ENCODE results near the gene PERCC1.

GRCh38 chr16:1469693-1470201 lies 38.9 kb downstream of the PERCC1 start:
- TF ChIP-seq, protein P1, sequence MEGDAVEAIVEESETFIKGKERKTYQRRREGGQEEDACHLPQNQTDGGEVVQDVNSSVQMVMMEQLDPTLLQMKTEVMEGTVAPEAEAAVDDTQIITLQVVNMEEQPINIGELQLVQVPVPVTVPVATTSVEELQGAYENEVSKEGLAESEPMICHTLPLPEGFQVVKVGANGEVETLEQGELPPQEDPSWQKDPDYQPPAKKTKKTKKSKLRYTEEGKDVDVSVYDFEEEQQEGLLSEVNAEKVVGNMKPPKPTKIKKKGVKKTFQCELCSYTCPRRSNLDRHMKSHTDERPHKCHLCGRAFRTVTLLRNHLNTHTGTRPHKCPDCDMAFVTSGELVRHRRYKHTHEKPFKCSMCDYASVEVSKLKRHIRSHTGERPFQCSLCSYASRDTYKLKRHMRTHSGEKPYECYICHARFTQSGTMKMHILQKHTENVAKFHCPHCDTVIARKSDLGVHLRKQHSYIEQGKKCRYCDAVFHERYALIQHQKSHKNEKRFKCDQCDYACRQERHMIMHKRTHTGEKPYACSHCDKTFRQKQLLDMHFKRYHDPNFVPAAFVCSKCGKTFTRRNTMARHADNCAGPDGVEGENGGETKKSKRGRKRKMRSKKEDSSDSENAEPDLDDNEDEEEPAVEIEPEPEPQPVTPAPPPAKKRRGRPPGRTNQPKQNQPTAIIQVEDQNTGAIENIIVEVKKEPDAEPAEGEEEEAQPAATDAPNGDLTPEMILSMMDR (IDR thresholded peaks at IDR 0.05): no peak
- TF ChIP-seq POLR2A (IDR thresholded peaks at IDR 0.05): no peak
